ENCODE measurements around the gene GTPBP3. TPM values are rescaled to one million over a fixed set of nuclear protein-coding genes. Genes with fewer than 3 reads are reported as not detected.

The GTPBP3 gene
- total and polyA plus RNA-seq, 2 of the 8 experiments (the other 6 are each of a cell fraction or from before 2014, with no cell fraction given) = 30.4 to 56.0 TPM

DNA sequence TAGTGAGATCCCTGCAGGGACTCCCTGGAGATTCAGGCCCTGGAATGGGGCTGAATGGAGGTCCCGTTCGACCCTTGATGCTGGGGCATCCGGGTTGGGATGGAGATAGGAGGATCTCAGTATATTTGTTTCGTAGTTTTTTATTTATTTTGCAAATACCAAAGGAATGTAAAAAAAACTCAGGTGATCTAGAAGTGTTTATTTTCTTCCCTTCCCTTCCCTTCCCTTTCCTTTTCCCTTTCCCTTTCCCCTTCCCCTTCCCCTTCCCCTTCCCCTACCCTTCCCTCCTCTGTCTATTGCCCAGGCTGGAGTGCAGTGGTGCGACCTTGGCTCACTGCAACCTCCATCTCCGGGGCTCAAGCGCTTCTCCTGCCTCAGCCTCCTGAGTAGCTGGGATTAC lies 4.5 kb downstream of the GTPBP3 start (continued):
- TF ChIP-seq, protein P1, sequence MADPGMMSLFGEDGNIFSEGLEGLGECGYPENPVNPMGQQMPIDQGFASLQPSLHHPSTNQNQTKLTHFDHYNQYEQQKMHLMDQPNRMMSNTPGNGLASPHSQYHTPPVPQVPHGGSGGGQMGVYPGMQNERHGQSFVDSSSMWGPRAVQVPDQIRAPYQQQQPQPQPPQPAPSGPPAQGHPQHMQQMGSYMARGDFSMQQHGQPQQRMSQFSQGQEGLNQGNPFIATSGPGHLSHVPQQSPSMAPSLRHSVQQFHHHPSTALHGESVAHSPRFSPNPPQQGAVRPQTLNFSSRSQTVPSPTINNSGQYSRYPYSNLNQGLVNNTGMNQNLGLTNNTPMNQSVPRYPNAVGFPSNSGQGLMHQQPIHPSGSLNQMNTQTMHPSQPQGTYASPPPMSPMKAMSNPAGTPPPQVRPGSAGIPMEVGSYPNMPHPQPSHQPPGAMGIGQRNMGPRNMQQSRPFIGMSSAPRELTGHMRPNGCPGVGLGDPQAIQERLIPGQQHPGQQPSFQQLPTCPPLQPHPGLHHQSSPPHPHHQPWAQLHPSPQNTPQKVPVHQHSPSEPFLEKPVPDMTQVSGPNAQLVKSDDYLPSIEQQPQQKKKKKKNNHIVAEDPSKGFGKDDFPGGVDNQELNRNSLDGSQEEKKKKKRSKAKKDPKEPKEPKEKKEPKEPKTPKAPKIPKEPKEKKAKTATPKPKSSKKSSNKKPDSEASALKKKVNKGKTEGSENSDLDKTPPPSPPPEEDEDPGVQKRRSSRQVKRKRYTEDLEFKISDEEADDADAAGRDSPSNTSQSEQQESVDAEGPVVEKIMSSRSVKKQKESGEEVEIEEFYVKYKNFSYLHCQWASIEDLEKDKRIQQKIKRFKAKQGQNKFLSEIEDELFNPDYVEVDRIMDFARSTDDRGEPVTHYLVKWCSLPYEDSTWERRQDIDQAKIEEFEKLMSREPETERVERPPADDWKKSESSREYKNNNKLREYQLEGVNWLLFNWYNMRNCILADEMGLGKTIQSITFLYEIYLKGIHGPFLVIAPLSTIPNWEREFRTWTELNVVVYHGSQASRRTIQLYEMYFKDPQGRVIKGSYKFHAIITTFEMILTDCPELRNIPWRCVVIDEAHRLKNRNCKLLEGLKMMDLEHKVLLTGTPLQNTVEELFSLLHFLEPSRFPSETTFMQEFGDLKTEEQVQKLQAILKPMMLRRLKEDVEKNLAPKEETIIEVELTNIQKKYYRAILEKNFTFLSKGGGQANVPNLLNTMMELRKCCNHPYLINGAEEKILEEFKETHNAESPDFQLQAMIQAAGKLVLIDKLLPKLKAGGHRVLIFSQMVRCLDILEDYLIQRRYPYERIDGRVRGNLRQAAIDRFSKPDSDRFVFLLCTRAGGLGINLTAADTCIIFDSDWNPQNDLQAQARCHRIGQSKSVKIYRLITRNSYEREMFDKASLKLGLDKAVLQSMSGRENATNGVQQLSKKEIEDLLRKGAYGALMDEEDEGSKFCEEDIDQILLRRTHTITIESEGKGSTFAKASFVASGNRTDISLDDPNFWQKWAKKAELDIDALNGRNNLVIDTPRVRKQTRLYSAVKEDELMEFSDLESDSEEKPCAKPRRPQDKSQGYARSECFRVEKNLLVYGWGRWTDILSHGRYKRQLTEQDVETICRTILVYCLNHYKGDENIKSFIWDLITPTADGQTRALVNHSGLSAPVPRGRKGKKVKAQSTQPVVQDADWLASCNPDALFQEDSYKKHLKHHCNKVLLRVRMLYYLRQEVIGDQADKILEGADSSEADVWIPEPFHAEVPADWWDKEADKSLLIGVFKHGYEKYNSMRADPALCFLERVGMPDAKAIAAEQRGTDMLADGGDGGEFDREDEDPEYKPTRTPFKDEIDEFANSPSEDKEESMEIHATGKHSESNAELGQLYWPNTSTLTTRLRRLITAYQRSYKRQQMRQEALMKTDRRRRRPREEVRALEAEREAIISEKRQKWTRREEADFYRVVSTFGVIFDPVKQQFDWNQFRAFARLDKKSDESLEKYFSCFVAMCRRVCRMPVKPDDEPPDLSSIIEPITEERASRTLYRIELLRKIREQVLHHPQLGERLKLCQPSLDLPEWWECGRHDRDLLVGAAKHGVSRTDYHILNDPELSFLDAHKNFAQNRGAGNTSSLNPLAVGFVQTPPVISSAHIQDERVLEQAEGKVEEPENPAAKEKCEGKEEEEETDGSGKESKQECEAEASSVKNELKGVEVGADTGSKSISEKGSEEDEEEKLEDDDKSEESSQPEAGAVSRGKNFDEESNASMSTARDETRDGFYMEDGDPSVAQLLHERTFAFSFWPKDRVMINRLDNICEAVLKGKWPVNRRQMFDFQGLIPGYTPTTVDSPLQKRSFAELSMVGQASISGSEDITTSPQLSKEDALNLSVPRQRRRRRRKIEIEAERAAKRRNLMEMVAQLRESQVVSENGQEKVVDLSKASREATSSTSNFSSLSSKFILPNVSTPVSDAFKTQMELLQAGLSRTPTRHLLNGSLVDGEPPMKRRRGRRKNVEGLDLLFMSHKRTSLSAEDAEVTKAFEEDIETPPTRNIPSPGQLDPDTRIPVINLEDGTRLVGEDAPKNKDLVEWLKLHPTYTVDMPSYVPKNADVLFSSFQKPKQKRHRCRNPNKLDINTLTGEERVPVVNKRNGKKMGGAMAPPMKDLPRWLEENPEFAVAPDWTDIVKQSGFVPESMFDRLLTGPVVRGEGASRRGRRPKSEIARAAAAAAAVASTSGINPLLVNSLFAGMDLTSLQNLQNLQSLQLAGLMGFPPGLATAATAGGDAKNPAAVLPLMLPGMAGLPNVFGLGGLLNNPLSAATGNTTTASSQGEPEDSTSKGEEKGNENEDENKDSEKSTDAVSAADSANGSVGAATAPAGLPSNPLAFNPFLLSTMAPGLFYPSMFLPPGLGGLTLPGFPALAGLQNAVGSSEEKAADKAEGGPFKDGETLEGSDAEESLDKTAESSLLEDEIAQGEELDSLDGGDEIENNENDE (IDR thresholded peaks at IDR 0.05; ENCODE audit: insufficient replicate concordance, low read length) = no peak
- TF ChIP-seq TEAD4 (IDR thresholded peaks at IDR 0.05; ENCODE audit: low read depth, low read length) (no peak), RAD21 (IDR thresholded peaks at IDR 0.05 in 1 of 2, conservative IDR thresholded peaks at IDR 0.05 in 1 of 2; ENCODE audit: low read depth in 2 of 2, low read length in 2 of 2) (no peak), HDAC2 (IDR thresholded peaks at IDR 0.05; ENCODE audit: borderline replicate concordance in 1 of 2, low read depth in 2 of 2, low read length in 2 of 2) (no peak), NRF1 (IDR thresholded peaks at IDR 0.05; ENCODE audit: low read depth, low read length) (no peak), CHD1 (IDR thresholded peaks at IDR 0.05; ENCODE audit: low read depth, low read length) (no peak), POLR2A (IDR thresholded peaks at IDR 0.05; ENCODE audit: control extremely low read depth in 1 of 2, low read depth in 2 of 2, low read length in 2 of 2) (no peak)
- TF ChIP-seq, protein P2, sequence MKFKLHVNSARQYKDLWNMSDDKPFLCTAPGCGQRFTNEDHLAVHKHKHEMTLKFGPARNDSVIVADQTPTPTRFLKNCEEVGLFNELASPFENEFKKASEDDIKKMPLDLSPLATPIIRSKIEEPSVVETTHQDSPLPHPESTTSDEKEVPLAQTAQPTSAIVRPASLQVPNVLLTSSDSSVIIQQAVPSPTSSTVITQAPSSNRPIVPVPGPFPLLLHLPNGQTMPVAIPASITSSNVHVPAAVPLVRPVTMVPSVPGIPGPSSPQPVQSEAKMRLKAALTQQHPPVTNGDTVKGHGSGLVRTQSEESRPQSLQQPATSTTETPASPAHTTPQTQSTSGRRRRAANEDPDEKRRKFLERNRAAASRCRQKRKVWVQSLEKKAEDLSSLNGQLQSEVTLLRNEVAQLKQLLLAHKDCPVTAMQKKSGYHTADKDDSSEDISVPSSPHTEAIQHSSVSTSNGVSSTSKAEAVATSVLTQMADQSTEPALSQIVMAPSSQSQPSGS (IDR thresholded peaks at IDR 0.05; ENCODE audit: low read length) = no peak
- TF ChIP-seq, protein P3, sequence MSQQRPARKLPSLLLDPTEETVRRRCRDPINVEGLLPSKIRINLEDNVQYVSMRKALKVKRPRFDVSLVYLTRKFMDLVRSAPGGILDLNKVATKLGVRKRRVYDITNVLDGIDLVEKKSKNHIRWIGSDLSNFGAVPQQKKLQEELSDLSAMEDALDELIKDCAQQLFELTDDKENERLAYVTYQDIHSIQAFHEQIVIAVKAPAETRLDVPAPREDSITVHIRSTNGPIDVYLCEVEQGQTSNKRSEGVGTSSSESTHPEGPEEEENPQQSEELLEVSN (IDR thresholded peaks at IDR 0.05) = no peak
